Activated T-cell treated with anti-CD3 and anti-CD28 coated beads for 1 hour (primary cell): ENCODE data around the gene SPRYD3.
A peak's percentile ranks its signal among the peaks of the same experiment; 100 is the strongest.
"Not testable (repeated sequence)": the region's sequence is repeated elsewhere in the genome, so short reads cannot be mapped to it uniquely, and the experiment has no call there.

Experiments
- DNase-seq: peaks from one replicate; pipeline ENCODE4 v3.0.0-alpha.2; 2020; ENCODE audit warnings: low read depth

Gene SPRYD3

DNA sequence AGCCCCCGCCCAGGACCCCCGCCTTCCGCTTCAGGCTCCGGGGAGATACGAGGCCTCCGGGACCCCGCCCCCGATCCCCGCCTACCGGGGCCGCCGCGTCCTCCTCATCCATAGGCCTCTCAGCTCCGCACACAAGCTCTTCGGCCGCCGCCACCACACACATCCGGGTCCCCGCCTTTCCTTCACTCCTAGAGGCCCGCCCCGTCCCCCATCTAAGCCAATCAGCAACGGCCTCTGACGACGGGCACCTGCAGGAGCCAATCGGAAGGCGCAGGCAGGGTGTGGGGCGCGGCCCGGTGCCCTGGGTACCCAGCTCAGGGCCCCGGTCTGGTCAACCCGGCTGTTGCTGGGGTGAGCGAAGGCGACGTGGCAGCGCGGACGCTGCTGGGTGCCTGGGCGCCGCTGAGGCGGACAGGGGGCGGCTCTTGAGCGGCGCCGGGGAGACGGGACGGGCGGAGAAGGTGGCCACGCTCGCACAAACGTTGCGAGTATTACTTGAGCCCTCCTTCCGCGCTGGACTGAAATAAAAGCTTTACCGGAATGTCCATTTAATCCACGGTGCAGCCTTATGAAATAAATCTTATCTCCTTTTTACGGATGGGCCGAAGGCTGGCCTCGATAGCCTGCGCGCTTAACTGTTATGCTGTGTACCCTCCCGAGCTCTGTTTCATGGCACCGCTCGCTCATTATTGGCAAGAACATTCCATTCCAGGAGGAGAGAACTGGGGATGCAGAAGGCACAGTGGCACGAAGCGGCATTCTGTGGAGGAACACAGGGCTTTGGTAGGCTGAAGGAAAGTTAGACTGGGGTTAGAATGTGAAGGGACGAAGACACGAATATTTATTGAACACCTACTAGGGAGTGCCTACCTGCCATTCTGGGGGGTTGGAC, at the start of gene SPRYD3:
Gene SPRYD3, minus strand, starts transcription at position 165 of the 892 bp plus-strand sequence. Its CDS starts 57 bp downstream, at position 108.
- DNase-seq = peak; percentile 96

DNA sequence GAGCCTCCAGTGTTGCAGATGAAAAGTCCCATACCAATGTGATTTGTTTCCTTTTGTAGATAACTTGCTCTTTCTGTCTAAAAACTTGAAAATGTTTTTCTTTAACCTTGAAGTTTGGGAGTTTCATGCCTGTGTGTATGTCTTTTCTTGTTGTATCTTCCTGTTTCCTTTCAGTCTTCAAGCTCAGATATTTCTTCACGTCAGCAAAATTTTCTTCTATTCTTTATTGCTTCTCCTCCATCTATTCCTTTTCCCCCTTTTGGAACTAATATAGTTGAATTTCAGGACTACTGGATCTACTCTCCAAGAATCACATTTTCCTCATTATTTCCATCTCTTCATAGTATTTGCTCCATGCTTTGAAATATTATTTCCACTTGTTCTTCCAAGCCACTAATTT, 48.0 kb upstream of the SPRYD3 start:
- DNase-seq = no peak

GRCh38 chr12:53124352-53124723, 45.1 kb upstream of the SPRYD3 start:
- DNase-seq = no peak

GRCh38 chr12:53123578-53124351, 44.6 kb upstream of the SPRYD3 start:
- DNase-seq = no peak

- DNase-seq = no peak
Observed at GRCh38 chr12:53122961-53123468, 43.8 kb upstream of the SPRYD3 start.

- no peak for DNase-seq
Observed at GRCh38 chr12:53120685-53121525, 41.7 kb upstream of the SPRYD3 start.

- DNase-seq = no peak
Observed at GRCh38 chr12:53118751-53119300, 39.6 kb upstream of the SPRYD3 start.

GRCh38 chr12:53115891-53116648, 36.9 kb upstream of the SPRYD3 start:
- no peak for DNase-seq

GRCh38 chr12:53115112-53115890, 36.1 kb upstream of the SPRYD3 start:
- DNase-seq = no peak

DNA sequence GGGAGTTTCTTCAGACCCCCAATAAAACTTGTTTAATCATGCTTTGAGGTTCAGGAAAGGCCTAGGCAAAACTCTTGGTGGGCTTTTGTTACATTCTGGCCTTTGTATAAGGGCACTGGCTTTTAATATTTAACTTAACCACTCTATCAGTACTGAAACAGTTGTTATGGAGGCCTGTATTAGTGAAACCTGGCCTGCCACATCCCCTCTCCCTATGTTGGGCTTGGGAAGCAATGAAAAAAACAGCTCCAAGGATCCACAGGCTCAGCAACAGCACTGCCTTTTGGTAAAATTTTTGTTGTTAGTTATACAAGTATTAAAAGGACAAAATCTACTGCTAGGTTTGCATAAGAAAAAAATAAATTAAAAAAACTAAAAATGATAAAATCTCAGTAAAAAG, 34.8 kb upstream of the SPRYD3 start:
- no peak for DNase-seq

- no peak for DNase-seq
Observed at GRCh38 chr12:53113136-53113705, 34.0 kb upstream of the SPRYD3 start.

DNA sequence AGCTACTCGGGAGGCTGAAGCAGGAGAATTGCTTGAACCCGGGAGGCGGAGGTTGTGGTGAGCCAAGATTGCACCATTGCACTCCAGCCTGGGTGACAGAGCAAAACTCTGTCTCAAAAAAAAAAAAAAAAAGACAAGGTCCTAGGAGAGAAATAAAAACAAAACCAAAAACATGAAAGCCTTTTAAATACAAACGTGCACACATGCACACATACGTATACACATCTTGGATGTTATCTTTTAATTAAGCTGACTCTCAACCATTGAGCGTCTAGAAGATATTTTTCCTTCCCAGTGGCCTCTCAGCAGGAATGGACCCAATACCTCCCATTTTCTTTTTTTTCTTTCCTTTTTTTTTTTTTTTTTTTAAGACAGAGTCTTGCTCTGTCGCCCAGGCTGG, 33.2 kb upstream of the SPRYD3 start:
- DNase-seq = not testable (repeated sequence)

- DNase-seq = no peak
Observed at GRCh38 chr12:53107122-53107521, 27.9 kb upstream of the SPRYD3 start.

- DNase-seq = no peak
Observed at GRCh38 chr12:53105712-53106439, 26.7 kb upstream of the SPRYD3 start.

DNA sequence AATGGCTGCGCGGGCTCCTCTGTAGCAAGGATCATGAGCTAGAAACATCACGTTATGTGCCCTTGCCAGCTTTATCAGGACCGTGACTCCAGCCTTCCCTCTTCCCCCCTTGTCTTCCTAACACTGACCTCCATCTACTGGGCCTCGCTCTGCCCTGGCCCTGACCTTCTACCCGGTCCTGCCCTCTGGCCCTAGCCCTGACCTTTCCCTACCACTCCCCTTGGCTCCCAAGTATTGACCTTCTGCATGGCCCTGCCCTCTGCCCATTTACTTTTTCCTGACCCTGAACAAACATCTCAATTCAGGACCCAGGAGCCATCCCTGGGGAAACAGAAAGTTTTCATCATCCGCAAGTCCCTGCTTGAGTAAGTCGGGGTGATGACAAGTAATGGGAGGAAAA, 26.1 kb upstream of the SPRYD3 start:
- DNase-seq = no peak

- DNase-seq = no peak
Observed at GRCh38 chr12:53103860-53104305, 24.7 kb upstream of the SPRYD3 start.

GRCh38 chr12:53102883-53103807, 24.0 kb upstream of the SPRYD3 start, which contains the start of gene SOAT2:
TSS of gene SOAT2 (plus strand) at chr12:53103486. CDS start at chr12:53103578, 92 bp downstream.
- peak; percentile 30 for DNase-seq
